GM11168 (cell line): ENCODE data around the gene TSPOAP1.

Experiments used
- in situ Hi-C: fragments of 300-500 bp; cut with MboI; formaldehyde crosslinking; loops from one replicate; pipeline ENCODE4 v1.12.0; 2022; ENCODE audit warnings: low sequenced_read_pairs; ENCODE audit not compliant: unreplicated experiment

The TSPOAP1 gene

GRCh38 chr17:58283674-58284612 is 44.7 kb downstream of the TSPOAP1 start:
- in situ Hi-C loops: no loop called here

- in situ Hi-C loops: no loop called here
Observed at GRCh38 chr17:58282442-58282841, 46.2 kb downstream of the TSPOAP1 start.

- in situ Hi-C loops: no loop called here
Observed at GRCh38 chr17:58281511-58282011, 47.0 kb downstream of the TSPOAP1 start.

- in situ Hi-C loops: no loop called here
Observed at GRCh38 chr17:58280480-58281217, 47.9 kb downstream of the TSPOAP1 start, which contains the start of gene MPO. TSS of gene MPO (minus strand) at chr17:58280935. CDS start at chr17:58280758, 177 bp downstream.

GRCh38 chr17:58279736-58280479 is 48.7 kb downstream of the TSPOAP1 start:
- in situ Hi-C loops: no loop called here

GRCh38 chr17:58279016-58279711 is 49.4 kb downstream of the TSPOAP1 start:
- in situ Hi-C loops: no loop called here

- in situ Hi-C loops: no loop called here
Observed at GRCh38 chr17:58278661-58279015, 50.0 kb downstream of the TSPOAP1 start.

- in situ Hi-C loops: no loop called here
Observed at GRCh38 chr17:58277802-58278595, 50.6 kb downstream of the TSPOAP1 start.

GRCh38 chr17:58277107-58277801 is 51.3 kb downstream of the TSPOAP1 start:
- in situ Hi-C loops: no loop called here

- in situ Hi-C loops: no loop called here
Observed at GRCh38 chr17:58276423-58276822, 52.2 kb downstream of the TSPOAP1 start.

- in situ Hi-C loops: no loop called here
Observed at GRCh38 chr17:58275417-58275816, 53.2 kb downstream of the TSPOAP1 start.

GRCh38 chr17:58273453-58274104 is 55.0 kb downstream of the TSPOAP1 start:
- in situ Hi-C loops: no loop called here

GRCh38 chr17:58272367-58273280 is 56.0 kb downstream of the TSPOAP1 start:
- in situ Hi-C loops: no loop called here

- in situ Hi-C loops: no loop called here
Observed at GRCh38 chr17:58271216-58271931, 57.2 kb downstream of the TSPOAP1 start.

GRCh38 chr17:58270476-58271215 is 57.9 kb downstream of the TSPOAP1 start:
- in situ Hi-C loops: no loop called here
